ENCODE measurements around the gene PSMB1. TPM values are rescaled to one million over a fixed set of nuclear protein-coding genes. Genes with fewer than 3 reads are reported as not detected.

PSMB1 gene
- total and polyA plus RNA-seq, 9 of the 15 experiments (the other 6 are each of a cell fraction or from before 2014, with no cell fraction given): 447 to 2,953 (median 884) TPM

- Histone ChIP-seq H2AFZ (ENCODE audit: low read depth, low read length) (peak overlapping the region; percentile 59; the same call in 1 of the 2 replicates), H4K20me1 (replicated peaks; ENCODE audit: control insufficient read depth, insufficient read depth, low read length) (no peaks in the 10 kb centered on the region), H3K4me2 (ENCODE audit: insufficient read depth, low read length) (no peak overlapping the region), H3K4me1 (replicated peaks in 1 of 2; ENCODE audit: control insufficient read depth in 2 of 2, insufficient read depth in 2 of 2, low read length in 2 of 2) (no peaks in the 10 kb centered on the region), H3K36me3 (ENCODE audit: control insufficient read depth, insufficient read depth, low read length) (no peaks in the 10 kb centered on the region), H3K9me1 (ENCODE audit: control insufficient read depth, insufficient read depth, low read length) (no peaks in the 10 kb centered on the region), H3K4me3 (no peak overlapping the region), H3K27me3 (ENCODE audit: control insufficient read depth in 2 of 2, insufficient read depth in 2 of 2, low read length in 2 of 2) (peaks cover 3 to 4% of the 10 kb centered on the region in 2 experiments; a peak in 3 of 5 replicates), H3K27ac (ENCODE audit: extremely low read depth, low read depth, low read length) (no peak overlapping the region), H3K79me2 (ENCODE audit: control insufficient read depth, insufficient read depth, low read length) (no peaks in the 10 kb centered on the region), H3K9ac (ENCODE audit: insufficient read depth in 1 of 2, low read depth in 2 of 2, low read length in 2 of 2) (peak overlapping the region in 1 of 2 experiments; percentile 68; a peak in 1 of 4 replicates), H3K9me3 (replicated peaks; ENCODE audit: control insufficient read depth, insufficient read depth, low read depth, low read length) (no peaks in the 10 kb centered on the region)
- POLR2A ChIA-PET: interaction anchor here (0.6 to 1.0 kb wide), 2 partner anchors 9 to 11 kb away, joined by 3 read pairs; no protein-coding TSS in a partner anchor
- in situ Hi-C loops (cut with MboI) (loop anchor here (10.0 kb wide), 2 partner anchors 682 to 1622 kb away; no protein-coding TSS in a partner anchor), intact Hi-C loops (cut with micrococcal nuclease) (loop anchor here (1.0 to 10.0 kb wide), 4 partner anchors 80 to 686 kb away; partner anchors contain the start of gene DLL1)
- peak; percentile 99 for ATAC-seq
- 0% methylated on average over 4 of the region's 4 CpGs for WGBS (ENCODE audit: insufficient coverage, low coverage, missing lambda C conversion rate)
- CTCF ChIA-PET (ENCODE audit: low intra/inter-chr PET ratio): interaction anchor here (0.7 to 1.3 kb wide), 4 partner anchors 226 to 727 kb away, joined by 3 to 7 read pairs (median 4); partner anchors contain the start of gene DLL1
- BruUV-seq (replicated peaks): no TSS peak
- peak in 2 of 4 experiments; percentile 56 to 70 for DNase-seq (ENCODE audit: extremely low read depth in 1 of 4, low spot score in 3 of 4)
- peak; percentile 90 for FAIRE-seq
- no peak for TF ChIP-seq SIN3B (IDR thresholded peaks at IDR 0.05; ENCODE audit: low read depth)
- TF ChIP-seq YY1 (IDR thresholded peaks at IDR 0.05; ENCODE audit: borderline replicate concordance in 1 of 3, control insufficient read depth in 1 of 3, extremely low read depth in 1 of 3, insufficient read depth in 3 of 3, insufficient read length in 1 of 3, insufficient replicate concordance in 2 of 3, low read depth in 1 of 3, low read length in 2 of 3): peak in 1 of 3 experiments; percentile 18
- peak; percentile 81 to 86 (median 85) for TF ChIP-seq CTCF (IDR thresholded peaks at IDR 0.05 in 2 of 3, conservative IDR thresholded peaks at IDR 0.05 in 1 of 3; ENCODE audit: insufficient read depth in 2 of 3, low read depth in 1 of 3, low read length in 3 of 3)
- 0 out of 2 replicates have a peak, but pooled peaks have one; percentile 20 for TF ChIP-seq CXXC5 (CRISPR knock-in tag; IDR thresholded peaks at IDR 0.05)
- TF ChIP-seq BMI1 (IDR thresholded peaks at IDR 0.05; ENCODE audit: low read length): 0 out of 2 replicates have a peak, but pooled peaks have one; percentile 39
- 0 out of 2 replicates have a peak, but pooled peaks have one; percentile 24 for TF ChIP-seq HCFC1 (IDR thresholded peaks at IDR 0.05; ENCODE audit: low read depth, low read length)
- TF ChIP-seq HMG20B (CRISPR knock-in tag; IDR thresholded peaks at IDR 0.05): no peak
- no peak for TF ChIP-seq ZNF280A (IDR thresholded peaks at IDR 0.05; ENCODE audit: low read depth, partially characterized antibody)
- TF ChIP-seq L3MBTL2 (IDR thresholded peaks at IDR 0.05): 0 out of 2 replicates have a peak, but pooled peaks have one; percentile 43
- TF ChIP-seq RCOR1 (IDR thresholded peaks at IDR 0.05; ENCODE audit: borderline replicate concordance in 1 of 2, low read depth in 2 of 2, low read length in 2 of 2): peak in 1 of 2 experiments; percentile 54; a peak in 1 of 4 replicates
- TF ChIP-seq ZNF75A (CRISPR knock-in tag; IDR thresholded peaks at IDR 0.05): no peak
- TF ChIP-seq RAD21 (CRISPR knock-in tag; conservative IDR thresholded peaks at IDR 0.05 in 1 of 2, IDR thresholded peaks at IDR 0.05 in 1 of 2): peak; percentile 77 to 90
- TF ChIP-seq SMC3 (conservative IDR thresholded peaks at IDR 0.05; ENCODE audit: insufficient read depth, low read depth, low read length): peak; percentile 84
- peak; percentile 79 for TF ChIP-seq MYC (IDR thresholded peaks at IDR 0.05; ENCODE audit: low read depth, low read length)
- no peak for TF ChIP-seq MYC (CRISPR knock-in tag; IDR thresholded peaks at IDR 0.05; ENCODE audit: borderline replicate concordance, low read depth)
Measured at GRCh38 chr6:170516783-170517616, 36.1 kb downstream of the PSMB1 start.

Data from K562 (cell line).